Keratinocyte (primary cell): ENCODE measurements around the gene RTP3. TPM values are rescaled to one million over a fixed set of nuclear protein-coding genes. Genes with fewer than 3 reads are reported as not detected.

ENCODE experiments used
- DNase-seq: peaks from one replicate; pipeline ENCODE4 v3.0.0-alpha.2; 2011; ENCODE audit warnings: low read depth, missing footprints, low spot score
- FAIRE-seq: peaks from 2 replicates; lab custom pipeline; 2011; peaks lifted over from hg19 to GRCh38; lab: Jason Lieb, UNC
- H2AFZ ChIP-seq: 2 replicates; pipeline ENCODE4 v1.6.0; 2012; ENCODE audit warnings: low read length, control low read depth, inconsistent platforms; ENCODE audit not compliant: control insufficient read depth
- H3K27ac ChIP-seq: 2 replicates; pipeline ENCODE4 v1.5.1; 2011; ENCODE audit warnings: low read length; ENCODE audit not compliant: control insufficient read depth, insufficient read depth
- H3K27me3 ChIP-seq: 3 replicates; pipeline ENCODE4 v1.6.0; 2011; ENCODE audit warnings: low read length; ENCODE audit not compliant: control insufficient read depth, insufficient read depth; ENCODE audit errors: extremely low read depth
- H3K36me3 ChIP-seq, 2 experiments: 2 replicates in 1 of 2; 3 replicates in 1 of 2; pipeline ENCODE4 v1.5.1; 2011; ENCODE audit warnings: low read length in 2 of 2, mild to moderate bottlenecking in 1 of 2; ENCODE audit not compliant: control insufficient read depth in 2 of 2, insufficient read depth in 2 of 2; ENCODE audit errors: extremely low read depth in 1 of 2
- H3K4me1 ChIP-seq: 3 replicates; pipeline ENCODE4 v1.5.1; 2011; ENCODE audit warnings: low read length; ENCODE audit not compliant: control insufficient read depth, insufficient read depth; ENCODE audit errors: extremely low read depth
- H3K4me2 ChIP-seq: 3 replicates; pipeline ENCODE4 v1.6.0; 2011; ENCODE audit warnings: low read depth, low read length; ENCODE audit not compliant: control insufficient read depth, insufficient read depth; ENCODE audit errors: extremely low read depth
- H3K4me3 ChIP-seq, 3 experiments: fragments of 200-600 bp in 1 of 3; sonication (generic) in 1 of 3; 2 replicates in 2 of 3; 3 replicates in 1 of 3; pipeline ENCODE4 v1.5.1; 2011 to 2016; ENCODE audit warnings: low read length in 3 of 3, mild to moderate bottlenecking in 3 of 3, control low read depth in 2 of 3, inconsistent platforms in 1 of 3, low read depth in 1 of 3, mixed read lengths in 1 of 3, mixed run types in 1 of 3, moderate library complexity in 1 of 3; ENCODE audit not compliant: control insufficient read depth in 2 of 3, insufficient read depth in 2 of 3; ENCODE audit errors: extremely low read depth in 1 of 3
- H3K79me2 ChIP-seq: 2 replicates; pipeline ENCODE4 v1.6.0; 2012; ENCODE audit warnings: low read length; ENCODE audit not compliant: control insufficient read depth, insufficient read depth
- H3K9ac ChIP-seq: 3 replicates; pipeline ENCODE4 v1.6.0; 2011; ENCODE audit warnings: low read length; ENCODE audit not compliant: control insufficient read depth, insufficient read depth; ENCODE audit errors: extremely low read depth
- H3K9me1 ChIP-seq: 3 replicates; pipeline ENCODE4 v1.6.0; 2011; ENCODE audit warnings: low read length; ENCODE audit not compliant: control insufficient read depth, insufficient read depth; ENCODE audit errors: extremely low read depth
- H3K9me3 ChIP-seq: 2 replicates; pipeline ENCODE4 v1.5.1; 2012; ENCODE audit warnings: low read depth, low read length; ENCODE audit not compliant: control insufficient read depth
- H4K20me1 ChIP-seq: 3 replicates; pipeline ENCODE4 v1.6.0; 2011; ENCODE audit warnings: low read length; ENCODE audit not compliant: control insufficient read depth, insufficient read depth; ENCODE audit errors: extremely low read depth
- EZH2 ChIP-seq: IDR thresholded peaks from one replicate; pipeline ENCODE4 v1.6.1; 2012; ENCODE audit warnings: inconsistent platforms, mild to moderate bottlenecking, low read length, moderate library complexity
- dilution Hi-C: fragments of 300-500 bp; cut with MboI; formaldehyde crosslinking; loops from one replicate; pipeline ENCODE4 v1.7.0; 2020; ENCODE audit warnings: low sequenced_read_pairs; ENCODE audit not compliant: extremely low pct_ligation_motif_present
- polyA plus RNA-seq, 5 experiments: library from polyadenylated mRNA; depleted of rRNA in 3 of 5; stranded (reverse) in 3 of 5; stranded (forward) in 1 of 5; unstranded in 1 of 5; fragments of >200 nt; gene quantifications; 1 replicate in 1 of 5; 2 replicates in 3 of 5; 3 replicates in 1 of 5; pipeline versions ENCODE4 v1.2.1 to v1.2.3, GENCODE V29; 2011 to 2012; ENCODE audit warnings: missing spikeins in 2 of 5, low read depth in 1 of 5, low replicate concordance in 1 of 5
- TF ChIP-seq, protein P1 (sequence below), 3 experiments: IDR thresholded peaks in 1 of 3; conservative IDR thresholded peaks in 1 of 3; optimal IDR thresholded peaks in 1 of 3; 2 replicates in 2 of 3; 3 replicates in 1 of 3; pipeline versions ENCODE3 to v1.5.1; 2011; ENCODE audit warnings: low read length in 3 of 3, mild to moderate bottlenecking in 3 of 3, moderate library complexity in 2 of 3, control low read depth in 1 of 3, inconsistent platforms in 1 of 3; ENCODE audit not compliant: insufficient read depth in 2 of 3; ENCODE audit errors: extremely low read depth in 1 of 3

RTP3 gene
- polyA plus RNA-seq, 1 donor (not counting 4 experiments of a cell fraction or from before 2014, with no cell fraction given): not detected

DNA sequence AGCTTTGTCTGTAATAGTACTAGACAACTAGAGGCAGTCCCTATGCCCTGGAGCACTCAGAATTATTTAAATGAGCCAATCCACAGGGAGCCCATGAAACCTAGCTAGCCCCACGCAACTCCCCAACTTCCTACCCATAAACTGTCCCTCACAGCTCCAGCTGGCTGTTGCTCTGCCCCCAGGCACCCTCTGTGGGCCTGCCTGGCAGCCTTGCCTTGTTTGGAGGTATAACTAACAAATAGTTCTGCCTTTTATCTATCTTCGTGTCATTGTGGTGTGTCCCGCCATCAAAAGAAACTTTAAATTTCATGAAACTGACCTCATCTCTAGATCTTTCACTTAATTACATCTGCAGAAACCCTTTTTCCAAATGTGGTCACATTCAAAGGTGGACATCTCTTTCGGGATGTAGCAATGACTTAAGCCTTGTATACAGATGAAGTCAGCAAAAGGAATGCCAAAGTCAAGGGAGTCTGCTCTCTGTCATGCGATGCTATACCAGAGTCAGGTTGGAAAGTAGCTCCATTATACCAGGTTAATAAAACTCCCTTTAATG, 1.8 kb upstream of the RTP3 start:
- Histone ChIP-seq H2AFZ (no peak overlapping the region), H3K27me3 (no peaks in the 10 kb centered on the region), H3K36me3 (no peaks in the 10 kb centered on the region), H3K4me1 (peaks cover 21% of the 10 kb centered on the region), H3K9me1 (no peaks in the 10 kb centered on the region), H3K27ac (no peak overlapping the region), H3K9me3 (no peaks in the 10 kb centered on the region), H3K79me2 (no peaks in the 10 kb centered on the region), H3K9ac (no peak overlapping the region), H3K4me2 (peak overlapping the region; percentile 12), H4K20me1 (no peaks in the 10 kb centered on the region), H3K4me3 (no peak overlapping the region)
- FAIRE-seq: peak; percentile 87
- dilution Hi-C loops: loop anchor here (25.0 kb wide), 1 partner anchor 141 kb away; no protein-coding TSS in a partner anchor
- TF ChIP-seq, protein P1, sequence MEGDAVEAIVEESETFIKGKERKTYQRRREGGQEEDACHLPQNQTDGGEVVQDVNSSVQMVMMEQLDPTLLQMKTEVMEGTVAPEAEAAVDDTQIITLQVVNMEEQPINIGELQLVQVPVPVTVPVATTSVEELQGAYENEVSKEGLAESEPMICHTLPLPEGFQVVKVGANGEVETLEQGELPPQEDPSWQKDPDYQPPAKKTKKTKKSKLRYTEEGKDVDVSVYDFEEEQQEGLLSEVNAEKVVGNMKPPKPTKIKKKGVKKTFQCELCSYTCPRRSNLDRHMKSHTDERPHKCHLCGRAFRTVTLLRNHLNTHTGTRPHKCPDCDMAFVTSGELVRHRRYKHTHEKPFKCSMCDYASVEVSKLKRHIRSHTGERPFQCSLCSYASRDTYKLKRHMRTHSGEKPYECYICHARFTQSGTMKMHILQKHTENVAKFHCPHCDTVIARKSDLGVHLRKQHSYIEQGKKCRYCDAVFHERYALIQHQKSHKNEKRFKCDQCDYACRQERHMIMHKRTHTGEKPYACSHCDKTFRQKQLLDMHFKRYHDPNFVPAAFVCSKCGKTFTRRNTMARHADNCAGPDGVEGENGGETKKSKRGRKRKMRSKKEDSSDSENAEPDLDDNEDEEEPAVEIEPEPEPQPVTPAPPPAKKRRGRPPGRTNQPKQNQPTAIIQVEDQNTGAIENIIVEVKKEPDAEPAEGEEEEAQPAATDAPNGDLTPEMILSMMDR (optimal IDR thresholded peaks at IDR 0.05 in 1 of 3, IDR thresholded peaks at IDR 0.05 in 1 of 3, conservative IDR thresholded peaks at IDR 0.05 in 1 of 3; ENCODE audit: extremely low read depth in 1 of 3, insufficient read depth in 2 of 3, low read length in 3 of 3): no peak
- no peak for TF ChIP-seq EZH2
- no peak for DNase-seq

DNA sequence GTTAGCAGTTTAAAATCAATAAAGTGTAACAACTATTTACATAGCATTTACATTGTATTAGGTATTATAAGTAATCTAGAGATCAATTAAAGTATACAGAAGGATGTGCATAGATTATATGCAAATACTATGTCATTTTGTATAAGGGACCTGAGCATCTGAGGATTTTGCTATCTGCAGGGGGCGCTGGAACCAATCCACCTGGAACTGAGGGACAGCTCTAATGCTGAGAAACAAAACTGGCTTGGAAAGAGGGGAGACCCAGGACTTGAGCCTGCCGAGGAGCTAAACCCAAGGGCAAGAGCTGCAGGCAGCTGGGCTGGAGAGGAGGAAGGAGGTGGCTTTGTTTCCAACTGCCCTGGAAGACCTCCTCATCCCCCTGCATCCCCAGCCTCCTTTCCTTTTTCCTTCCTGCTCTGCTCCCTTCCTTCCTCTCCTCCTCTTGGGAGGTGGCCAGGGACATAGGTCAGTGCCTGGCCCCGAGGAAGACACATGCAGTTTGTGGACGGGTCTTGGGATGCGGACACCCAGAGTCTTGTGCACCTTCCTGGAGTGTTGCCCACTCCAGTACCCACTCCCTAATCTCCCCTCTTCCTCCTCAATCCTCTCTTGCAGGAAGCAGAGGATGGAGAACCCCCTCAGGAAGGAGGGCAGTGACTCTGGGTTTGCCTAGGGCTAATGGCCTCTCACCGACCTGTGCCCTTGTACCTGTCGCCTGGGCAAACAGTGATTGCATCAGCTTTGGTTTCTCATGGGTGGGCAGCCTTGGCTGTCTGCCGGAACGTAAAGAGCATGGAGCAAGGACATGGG, 825 bp upstream of the RTP3 start:
- no peaks in the 10 kb centered on the region for H3K9me3 ChIP-seq
- H3K36me3 ChIP-seq: no peaks in the 10 kb centered on the region
- no peaks in the 10 kb centered on the region for H3K9me1 ChIP-seq
- H3K79me2 ChIP-seq: no peaks in the 10 kb centered on the region
- no peak overlapping the region for H3K4me3 ChIP-seq
- FAIRE-seq (no peak), DNase-seq (no peak)
- no peaks in the 10 kb centered on the region for H4K20me1 ChIP-seq
- no peak overlapping the region for H3K27ac ChIP-seq
- dilution Hi-C loops: loop anchor here (25.0 kb wide), 1 partner anchor 140 kb away; no protein-coding TSS in a partner anchor
- H3K4me1 ChIP-seq: peaks cover 17% of the 10 kb centered on the region
- no peaks in the 10 kb centered on the region for H3K27me3 ChIP-seq
- H3K9ac ChIP-seq: no peak overlapping the region
- no peak overlapping the region for H2AFZ ChIP-seq
- H3K4me2 ChIP-seq: no peak overlapping the region
- TF ChIP-seq, protein P1 (optimal IDR thresholded peaks at IDR 0.05 in 1 of 3, IDR thresholded peaks at IDR 0.05 in 1 of 3, conservative IDR thresholded peaks at IDR 0.05 in 1 of 3; ENCODE audit: extremely low read depth in 1 of 3, insufficient read depth in 2 of 3, low read length in 3 of 3): peak; percentile 27 to 56 (median 37)
- TF ChIP-seq EZH2: no peak
